Left lung (tissue), 10 donors: Measurements from ENCODE around the gene KDM3A. TPM values are rescaled to one million over a fixed set of nuclear protein-coding genes. Genes with fewer than 3 reads are reported as not detected.

Experiments used
- ATAC-seq: fragments of 200-7000 bp; cut with Tn5 transposase; one replicate; pipeline ENCODE4 v1.9.1; 2020; ENCODE audit warnings: moderate library complexity
- DNase-seq, 4 donors: peaks; one replicate each; pipeline ENCODE4 v3.0.0-alpha.2; 2013 to 2020
- H3K27ac ChIP-seq, 2 donors: fragments of 200-600 bp; sonication (generic) in 1 of 2; one replicate each; pipeline versions ENCODE4 v1.5.0 to v1.8.0; 2020 to 2021
- H3K27me3 ChIP-seq, 2 donors: fragments of 200-600 bp; sonication (generic) in 1 of 2; one replicate each; pipeline versions ENCODE4 v1.5.0 to v1.8.0; 2020 to 2021
- H3K36me3 ChIP-seq, 2 donors: fragments of 200-600 bp; sonication (generic) in 1 of 2; one replicate each; pipeline versions ENCODE4 v1.5.0 to v1.8.0; 2020 to 2021
- H3K4me1 ChIP-seq, 2 donors: fragments of 200-600 bp; one replicate each; pipeline ENCODE4 v1.8.0; 2021
- H3K4me3 ChIP-seq, 2 donors: fragments of 200-600 bp; sonication (generic) in 1 of 2; one replicate each; pipeline versions ENCODE4 v1.5.0 to v1.8.0; 2020 to 2021; ENCODE audit warnings: mild to moderate bottlenecking in 1 of 2
- H3K9me3 ChIP-seq, 2 donors: fragments of 200-600 bp; sonication (generic) in 1 of 2; one replicate each; pipeline versions ENCODE4 v1.5.0 to v1.8.0; 2020 to 2021
- CTCF ChIP-seq, 2 donors: fragments of 200-600 bp; sonication (generic) in 1 of 2; IDR thresholded peaks; one replicate each; pipeline versions ENCODE4 v1.5.0 to v1.8.0; 2021; ENCODE audit warnings: antibody characterized with exemption in 2 of 2
- intact Hi-C, 2 donors: fragments of 100-400 bp; cut with DNase I; formaldehyde crosslinking; loops; one replicate each; pipeline versions ENCODE4 v1.11.2 to v1.14.2; 2022
- polyA plus RNA-seq, 6 donors: library from polyadenylated mRNA; unstranded; fragments of 120-200 nt; gene quantifications; one replicate each; pipeline ENCODE4 v1.2.1, GENCODE V29; 2013; ENCODE audit not compliant: insufficient read length in 6 of 6
- total RNA-seq, 2 donors: library from RNA; stranded (reverse); fragmentation: NEBNext Ultra II Directional; extraction: Animal tissue kit (Norgen Biotek cat#: 25700); gene quantifications; one replicate each; pipeline ENCODE4 v1.2.1, GENCODE V29; 2021
- donor health status: DM: no; HTN: yes; CAD: no.
- donor health status: DM: no; HTN: no; CAD: no.

Gene KDM3A
- total and polyA plus RNA-seq, 8 donors, result 39.3 to 115 (median 73.8) TPM

DNA sequence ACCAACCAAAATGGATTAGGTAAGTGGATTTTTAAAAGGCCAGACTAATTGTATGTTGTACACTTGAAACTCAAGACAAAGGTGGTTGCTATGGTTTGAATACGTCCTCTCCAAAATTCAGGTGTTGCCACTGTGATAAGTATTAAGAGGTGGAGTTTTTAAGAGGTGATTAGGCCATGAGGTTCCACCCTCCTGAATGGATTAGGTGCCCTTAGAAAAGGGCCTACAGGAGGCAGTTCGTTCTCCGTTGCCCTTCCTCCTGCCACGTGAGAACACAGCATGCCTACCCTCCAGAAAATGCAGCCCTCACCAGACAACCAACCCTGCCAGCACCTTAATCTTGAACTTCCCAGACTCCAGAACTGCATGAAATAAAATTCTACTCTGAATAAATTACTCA, 70.9 kb downstream of the KDM3A start:
- peak; percentile 94 for ATAC-seq
- H3K27me3 ChIP-seq, result no peaks in the 10 kb centered on the region
- H3K36me3 ChIP-seq, result peaks cover 0 to 34% of the 10 kb centered on the region in 2 donors
- H3K4me1 ChIP-seq, result peaks cover 3 to 6% of the 10 kb centered on the region in 2 donors
- H3K27ac ChIP-seq, result no peak overlapping the region
- TF ChIP-seq CTCF (IDR thresholded peaks at IDR 0.05), result no peak
- intact Hi-C loops, result no loop called here
- peak in 1 of 4 donors; percentile 36 for DNase-seq
- H3K4me3 ChIP-seq, result no peak overlapping the region
- H3K9me3 ChIP-seq, result no peaks in the 10 kb centered on the region

GRCh38 chr2:86512892-86513291, 71.7 kb downstream of the KDM3A start:
- intact Hi-C loops, result no loop called here

GRCh38 chr2:86513948-86514660, 72.9 kb downstream of the KDM3A start:
- Histone ChIP-seq H3K27ac (no peak overlapping the region), H3K9me3 (no peaks in the 10 kb centered on the region), H3K4me1 (peaks cover 3 to 6% of the 10 kb centered on the region in 2 donors), H3K4me3 (no peak overlapping the region), H3K36me3 (peaks cover 0 to 13% of the 10 kb centered on the region in 2 donors), H3K27me3 (no peaks in the 10 kb centered on the region)
- TF ChIP-seq CTCF (IDR thresholded peaks at IDR 0.05), result no peak
- ATAC-seq, result no peak
- intact Hi-C loops, result no loop called here
- no peak for DNase-seq

More at GRCh38 chr2:86512892-86513291, 71.7 kb downstream of the KDM3A start:
- Histone ChIP-seq H3K36me3 (peaks cover 0 to 25% of the 10 kb centered on the region in 2 donors), H3K27me3 (no peaks in the 10 kb centered on the region), H3K9me3 (no peaks in the 10 kb centered on the region), H3K27ac (no peak overlapping the region), H3K4me3 (no peak overlapping the region), H3K4me1 (peaks cover 3 to 6% of the 10 kb centered on the region in 2 donors)
- ATAC-seq (no peak), DNase-seq (no peak)
- no peak for TF ChIP-seq CTCF (IDR thresholded peaks at IDR 0.05)

DNA sequence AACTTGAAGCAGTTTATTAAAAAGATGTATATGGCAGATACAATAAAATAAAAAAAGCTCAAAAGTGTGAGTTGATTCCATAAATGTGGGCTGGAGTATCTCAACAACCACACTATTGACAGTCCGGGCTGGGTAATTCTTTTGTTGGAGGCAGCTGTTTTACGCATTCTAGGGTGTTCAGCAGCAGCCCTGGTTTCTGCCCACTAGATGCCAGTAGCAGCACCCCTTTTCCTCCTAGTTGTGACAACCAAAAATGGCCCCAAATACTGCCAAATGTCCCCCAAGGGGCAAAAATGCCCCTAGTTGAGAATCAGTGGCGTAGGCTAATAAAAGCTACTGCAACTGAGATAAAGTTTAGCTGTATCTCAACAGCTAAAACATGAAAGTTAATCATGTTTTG, 77.3 kb downstream of the KDM3A start:
- DNase-seq, result peak in 2 of 4 donors; percentile 68 to 70

More for the DNA sequence above, 77.3 kb downstream of the KDM3A start:
- ATAC-seq, result peak; percentile 69
- H3K4me3 ChIP-seq, result no peak overlapping the region
- peaks cover 0 to 16% of the 10 kb centered on the region in 2 donors for H3K9me3 ChIP-seq
- peak overlapping the region in 1 of 2 donors; percentile 6 for H3K27ac ChIP-seq
- peaks cover 0 to 19% of the 10 kb centered on the region in 2 donors for H3K36me3 ChIP-seq
- TF ChIP-seq CTCF (IDR thresholded peaks at IDR 0.05), result no peak
- intact Hi-C loops, result no loop called here
- no peaks in the 10 kb centered on the region for H3K27me3 ChIP-seq
- no peaks in the 10 kb centered on the region for H3K4me1 ChIP-seq
